Kasumi-1 (cell line): ENCODE results near the gene LIPN.
A peak's percentile ranks its signal among the peaks of the same experiment; 100 is the strongest.

Experiments
- DNase-seq, 2 experiments: peaks; one replicate each; lab custom pipeline; 2025; lab: John Stamatoyannopoulos, UW

Gene LIPN

GRCh38 chr10:88783724-88784123, 23.9 kb downstream of the LIPN start:
- no peak for DNase-seq

GRCh38 chr10:88786032-88786770, 26.4 kb downstream of the LIPN start:
- no peak for DNase-seq

GRCh38 chr10:88787463-88787862, 27.6 kb downstream of the LIPN start:
- DNase-seq = no peak

GRCh38 chr10:88788924-88789323, 29.1 kb downstream of the LIPN start:
- DNase-seq = no peak

GRCh38 chr10:88791924-88792323, 32.1 kb downstream of the LIPN start:
- peak; percentile 69 to 75 for DNase-seq

GRCh38 chr10:88792661-88793060, 32.8 kb downstream of the LIPN start:
- DNase-seq = peak; percentile 43 to 53

GRCh38 chr10:88793712-88794299, 34.0 kb downstream of the LIPN start:
- DNase-seq = peak; percentile 22 to 31

- DNase-seq = no peak
These were observed 34.9 kb downstream of the LIPN start for GRCh38 chr10:88794731-88795130.

- no peak for DNase-seq
These were observed 40.6 kb downstream of the LIPN start for GRCh38 chr10:88800152-88801125.

- no peak for DNase-seq
These were observed 42.9 kb downstream of the LIPN start, which contains the start of gene LIPM for GRCh38 chr10:88802523-88803285. Gene LIPM (plus strand): TSS chr10:88802730. CDS start chr10:88802897, 167 bp downstream.

- no peak for DNase-seq
These were observed 43.8 kb downstream of the LIPN start for GRCh38 chr10:88803641-88804040.

- DNase-seq = no peak
These were observed 44.4 kb downstream of the LIPN start for GRCh38 chr10:88804083-88804812.

- no peak for DNase-seq
These were observed 45.5 kb downstream of the LIPN start for GRCh38 chr10:88805361-88805760.

- DNase-seq = no peak
These were observed 46.1 kb downstream of the LIPN start for GRCh38 chr10:88805924-88806323.

- no peak for DNase-seq
These were observed 49.8 kb downstream of the LIPN start for GRCh38 chr10:88809621-88810020.

GRCh38 chr10:88810196-88810961, 50.6 kb downstream of the LIPN start:
- DNase-seq = peak; percentile 81 to 89

GRCh38 chr10:88813200-88813599, 53.4 kb downstream of the LIPN start:
- DNase-seq = no peak

- no peak for DNase-seq
These were observed 59.5 kb downstream of the LIPN start for GRCh38 chr10:88819290-88819689.

GRCh38 chr10:88820748-88821401, 61.1 kb downstream of the LIPN start:
- no peak for DNase-seq

- no peak for DNase-seq
These were observed 66.6 kb downstream of the LIPN start for GRCh38 chr10:88826388-88826787.
